Activated T-helper 17 cell treated with anti-CD3 and anti-CD28 coated beads, Interleukin-2, amount 50 U/mL, for 72 hours (primary cell): ENCODE results near the gene ARID3C. TPM values are rescaled to one million over a fixed set of nuclear protein-coding genes. Genes with fewer than 3 reads are reported as not detected.

Experiments
- ATAC-seq: fragments of 150-1000 bp; cut with Tn5 transposase; replicated peaks from 2 replicates; pipeline ENCODE4 v1.10.0; 2021; ENCODE audit warnings: mild to moderate bottlenecking, moderate library complexity
- H3K27ac Mint-ChIP-seq: one replicate; pipeline ENCODE4 v1.8.0; 2022; ENCODE audit warnings: mixed read lengths
- H3K27me3 Mint-ChIP-seq: one replicate; pipeline ENCODE4 v1.8.0; 2022; ENCODE audit warnings: mixed read lengths
- H3K36me3 Mint-ChIP-seq: one replicate; pipeline ENCODE4 v1.8.0; 2022; ENCODE audit warnings: low read depth, mild to moderate bottlenecking, mixed read lengths
- H3K4me1 Mint-ChIP-seq: one replicate; pipeline ENCODE4 v1.8.0; 2022; ENCODE audit warnings: mixed read lengths
- H3K4me3 Mint-ChIP-seq: one replicate; pipeline ENCODE4 v1.8.0; 2022; ENCODE audit warnings: mild to moderate bottlenecking, mixed read lengths
- H3K9me3 Mint-ChIP-seq: one replicate; pipeline ENCODE4 v1.8.0; 2022; ENCODE audit warnings: mixed read lengths
- total RNA-seq, 2 donors: library from RNA; stranded (reverse); gene quantifications; one replicate each; pipeline ENCODE4 v1.2.3, GENCODE V29; 2022

ARID3C gene
- total RNA-seq, 2 donors from 2014 or later, result 0.17 to 0.42 TPM

DNA sequence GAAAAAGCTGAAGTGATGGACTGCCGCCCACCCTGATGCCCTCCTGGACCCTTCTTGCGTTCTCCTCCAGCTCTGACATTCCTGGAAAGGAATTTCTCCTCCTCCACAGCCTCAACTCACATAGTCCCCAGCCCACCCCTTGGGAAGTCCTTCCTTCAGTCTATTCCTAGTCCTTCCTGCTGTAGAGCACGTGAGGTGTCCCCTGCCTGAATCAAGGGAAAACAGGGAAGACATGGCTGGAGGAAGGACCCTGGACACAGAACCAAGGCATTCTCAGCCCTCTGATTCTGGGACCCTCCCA, 3.7 kb downstream of the ARID3C start:
- Mint-ChIP-seq H3K4me3 (no peak overlapping the region), H3K27ac (no peak overlapping the region), H3K36me3 (no peaks in the 10 kb centered on the region), H3K9me3 (no peaks in the 10 kb centered on the region), H3K4me1 (peaks cover 8% of the 10 kb centered on the region), H3K27me3 (peaks cover 52% of the 10 kb centered on the region)
- no peak for ATAC-seq

DNA sequence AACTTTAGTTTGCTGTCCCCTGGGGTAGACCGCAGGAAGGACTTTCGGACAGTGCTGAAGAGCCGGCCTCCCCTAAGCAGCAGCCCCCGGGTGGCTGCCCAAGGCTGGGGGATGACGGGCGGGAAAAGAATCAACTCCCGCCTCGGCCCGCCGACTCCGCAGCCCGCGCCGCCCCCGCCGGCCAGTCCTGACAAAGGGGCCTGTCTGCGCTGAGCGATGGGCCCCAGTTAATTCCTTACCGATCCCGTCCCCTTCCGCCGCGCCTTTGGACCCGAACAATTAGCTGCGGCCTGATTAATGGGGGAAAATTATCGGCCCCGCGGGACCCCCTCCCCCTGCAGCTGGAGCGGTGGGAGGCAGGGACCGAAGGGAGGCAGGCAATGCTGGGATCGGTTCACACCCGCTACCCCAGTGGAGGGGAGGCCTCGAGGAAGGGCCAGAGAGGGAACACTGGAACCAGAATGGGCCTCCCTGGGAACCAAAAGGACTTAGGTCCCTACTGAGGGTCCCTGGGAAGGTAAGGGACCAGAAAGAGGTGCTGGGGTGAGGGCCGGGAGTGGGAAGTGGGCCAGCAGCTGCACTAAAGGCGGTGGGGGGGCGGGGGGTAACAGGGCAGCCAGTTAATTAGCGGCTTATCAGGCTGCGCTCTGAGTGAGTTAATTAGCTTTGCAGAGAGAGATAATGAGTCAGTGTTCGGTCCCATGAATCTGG, 4.2 kb downstream of the ARID3C start:
- Mint-ChIP-seq H3K4me1 (peaks cover 12% of the 10 kb centered on the region), H3K36me3 (no peaks in the 10 kb centered on the region), H3K4me3 (no peak overlapping the region), H3K9me3 (no peaks in the 10 kb centered on the region), H3K27me3 (peaks cover 50% of the 10 kb centered on the region), H3K27ac (no peak overlapping the region)
- ATAC-seq, result no peak

DNA sequence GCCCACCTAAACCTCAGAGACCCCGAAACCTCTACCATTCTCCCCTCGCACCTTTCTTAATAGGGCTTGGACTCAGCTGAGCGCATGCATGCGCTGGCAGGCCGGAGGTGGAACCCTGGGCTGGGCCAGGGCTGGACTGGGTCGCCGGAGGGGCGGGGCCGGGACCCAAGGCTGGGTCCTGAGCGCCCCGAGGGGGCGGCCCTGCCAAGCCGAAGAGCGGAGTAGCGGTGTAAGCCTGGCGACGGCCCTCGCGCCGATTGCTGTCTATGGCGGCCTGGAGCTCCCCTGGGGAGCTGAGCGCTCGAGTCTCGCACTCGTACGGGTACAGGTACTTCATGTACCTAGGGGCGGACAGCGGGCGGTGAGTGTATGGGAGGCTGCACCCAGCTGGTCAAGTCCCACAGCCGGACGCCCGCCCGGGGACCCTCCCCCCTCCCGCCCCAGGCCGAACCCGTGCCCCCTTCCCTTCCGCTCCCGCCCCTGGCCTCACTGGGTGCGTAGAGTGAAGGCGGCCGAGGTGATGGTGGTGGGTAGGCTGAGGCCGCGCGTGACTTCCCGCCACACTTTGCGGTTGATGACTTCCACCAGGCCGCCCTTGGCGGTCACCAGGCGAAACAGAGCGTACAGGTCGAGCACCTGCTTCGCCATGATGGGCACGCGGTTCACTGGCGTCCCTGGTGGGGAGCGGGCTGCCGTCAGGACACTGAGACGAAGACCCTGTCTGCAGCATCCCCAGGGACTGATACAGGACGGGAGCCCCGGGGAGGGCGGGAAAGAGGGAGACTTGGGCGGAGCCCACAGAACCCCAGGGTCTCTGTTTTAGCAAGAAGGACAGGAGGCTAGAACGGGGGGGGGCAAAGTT, 5.3 kb downstream of the ARID3C start:
- H3K27ac Mint-ChIP-seq, result no peak overlapping the region
- ATAC-seq, result no peak
- no peaks in the 10 kb centered on the region for H3K36me3 Mint-ChIP-seq
- peaks cover 45% of the 10 kb centered on the region for H3K27me3 Mint-ChIP-seq
- H3K9me3 Mint-ChIP-seq, result no peaks in the 10 kb centered on the region
- H3K4me3 Mint-ChIP-seq, result peak overlapping the region; percentile 38
- H3K4me1 Mint-ChIP-seq, result peaks cover 18% of the 10 kb centered on the region

DNA sequence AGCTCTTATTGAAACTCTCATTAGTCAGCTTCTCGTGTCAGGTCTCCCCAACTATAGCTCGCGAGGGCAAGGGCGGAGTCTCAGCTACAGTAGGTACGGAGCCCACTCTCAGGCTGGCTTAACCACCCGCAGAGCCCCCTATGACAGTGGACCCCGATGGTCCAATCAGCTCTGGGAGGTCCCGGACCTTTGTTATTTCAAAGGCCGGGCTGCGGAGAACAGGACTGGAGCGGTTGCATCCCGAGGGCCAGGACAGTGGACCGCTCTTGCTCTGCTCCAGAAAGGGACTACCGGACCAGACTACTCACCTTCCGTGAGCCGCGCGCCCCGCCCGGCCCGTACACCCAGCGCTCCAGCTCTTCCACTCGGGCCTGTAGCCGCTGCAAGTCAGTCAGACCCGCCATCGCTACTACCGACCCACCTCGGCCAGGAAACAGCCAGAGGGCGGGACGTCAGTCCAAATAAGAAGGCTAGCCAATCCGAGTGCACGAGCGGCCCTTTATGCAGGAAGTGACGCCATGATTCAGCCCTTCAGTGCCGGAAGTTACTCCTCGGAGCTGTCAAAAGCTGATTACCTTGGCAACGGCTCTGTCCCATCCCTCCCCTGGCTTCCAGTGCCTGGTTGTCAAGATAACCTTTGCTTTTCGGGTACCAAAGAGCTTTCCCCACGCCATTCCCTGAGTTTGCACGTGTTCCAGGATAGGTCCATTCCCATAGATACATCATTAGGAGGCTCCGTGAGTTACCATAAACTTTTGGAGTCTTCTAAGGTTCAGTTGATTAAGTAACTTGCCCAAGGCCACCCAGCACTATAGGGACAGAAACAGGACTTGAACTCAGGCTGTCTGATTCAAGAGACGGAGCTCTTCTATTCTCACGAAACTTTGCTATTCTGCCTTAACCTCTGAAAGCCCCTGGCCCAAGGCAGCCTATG, 8.5 kb downstream of the ARID3C start, which contains the start of gene DCTN3:
TSS of gene DCTN3 (minus strand) at position 435 of the 934 bp plus-strand sequence. CDS start at position 404, 31 bp downstream.
- Mint-ChIP-seq H3K27me3 (peaks cover 19% of the 10 kb centered on the region), H3K9me3 (no peaks in the 10 kb centered on the region), H3K36me3 (peaks cover 16% of the 10 kb centered on the region), H3K4me1 (peaks cover 12% of the 10 kb centered on the region), H3K27ac (peak within 1 kb of the TSS; percentile 94), H3K4me3 (peak within 1 kb of the TSS; percentile 98)
- ATAC-seq, result peak; percentile 100

DNA sequence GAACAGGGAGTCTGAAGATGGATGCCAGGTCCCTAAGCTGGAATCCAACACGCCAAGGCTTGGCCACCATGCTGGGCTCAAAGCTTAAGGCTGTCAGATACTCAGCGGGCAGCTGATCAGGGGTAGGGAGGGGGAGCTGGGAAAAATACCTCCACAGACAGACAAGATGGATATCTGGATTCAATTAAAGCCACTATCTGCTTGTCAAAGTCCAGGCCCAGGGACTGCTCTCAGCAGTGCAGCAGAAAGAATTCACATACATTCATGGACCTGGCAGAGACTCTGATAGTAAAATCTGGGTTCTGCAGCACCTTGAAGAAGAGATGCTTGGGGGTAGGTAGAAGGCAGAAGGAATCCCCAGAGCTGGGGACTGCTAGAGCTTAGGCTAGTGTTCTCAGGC, 13.7 kb downstream of the ARID3C start:
- no peak for ATAC-seq
- H3K36me3 Mint-ChIP-seq, result peaks cover 26% of the 10 kb centered on the region
- H3K4me1 Mint-ChIP-seq, result peaks cover 12% of the 10 kb centered on the region
- no peaks in the 10 kb centered on the region for H3K9me3 Mint-ChIP-seq
- no peak overlapping the region for H3K27ac Mint-ChIP-seq
- no peak overlapping the region for H3K4me3 Mint-ChIP-seq
- H3K27me3 Mint-ChIP-seq, result no peaks in the 10 kb centered on the region

DNA sequence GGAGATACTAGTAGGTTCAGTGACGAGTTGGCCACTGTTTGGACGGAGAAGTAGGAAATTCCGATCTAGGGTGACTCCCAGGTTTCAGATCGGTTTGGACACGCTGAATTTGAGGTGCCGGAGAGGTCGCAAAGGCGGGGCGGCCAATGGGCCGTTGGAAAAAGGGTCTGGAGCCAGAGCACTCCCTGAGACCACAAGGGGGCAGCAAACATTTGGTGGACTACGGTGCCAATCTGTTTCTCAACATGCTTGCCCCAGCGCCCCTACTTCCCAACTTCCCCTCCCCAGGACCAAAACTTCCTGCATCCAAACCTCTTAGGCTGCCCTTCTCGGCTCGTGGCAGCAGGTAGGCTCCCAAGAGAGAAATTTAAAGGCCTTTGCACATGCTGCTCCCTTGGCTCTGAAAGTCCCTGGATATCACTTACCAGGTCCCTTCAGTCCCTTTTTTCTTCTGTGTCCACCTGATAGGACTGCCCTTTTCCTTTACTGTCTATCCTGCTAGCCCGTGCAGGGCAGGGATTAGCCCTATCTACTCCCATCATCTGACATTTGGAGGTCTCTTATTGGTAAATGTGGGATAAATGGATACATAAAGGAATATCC, 16.0 kb downstream of the ARID3C start:
- Mint-ChIP-seq H3K27me3 (no peaks in the 10 kb centered on the region), H3K36me3 (peaks cover 26% of the 10 kb centered on the region), H3K4me3 (peak overlapping the region; percentile 93), H3K27ac (peak overlapping the region; percentile 95), H3K4me1 (no peaks in the 10 kb centered on the region), H3K9me3 (no peaks in the 10 kb centered on the region)
- ATAC-seq, result peak; percentile 57

DNA sequence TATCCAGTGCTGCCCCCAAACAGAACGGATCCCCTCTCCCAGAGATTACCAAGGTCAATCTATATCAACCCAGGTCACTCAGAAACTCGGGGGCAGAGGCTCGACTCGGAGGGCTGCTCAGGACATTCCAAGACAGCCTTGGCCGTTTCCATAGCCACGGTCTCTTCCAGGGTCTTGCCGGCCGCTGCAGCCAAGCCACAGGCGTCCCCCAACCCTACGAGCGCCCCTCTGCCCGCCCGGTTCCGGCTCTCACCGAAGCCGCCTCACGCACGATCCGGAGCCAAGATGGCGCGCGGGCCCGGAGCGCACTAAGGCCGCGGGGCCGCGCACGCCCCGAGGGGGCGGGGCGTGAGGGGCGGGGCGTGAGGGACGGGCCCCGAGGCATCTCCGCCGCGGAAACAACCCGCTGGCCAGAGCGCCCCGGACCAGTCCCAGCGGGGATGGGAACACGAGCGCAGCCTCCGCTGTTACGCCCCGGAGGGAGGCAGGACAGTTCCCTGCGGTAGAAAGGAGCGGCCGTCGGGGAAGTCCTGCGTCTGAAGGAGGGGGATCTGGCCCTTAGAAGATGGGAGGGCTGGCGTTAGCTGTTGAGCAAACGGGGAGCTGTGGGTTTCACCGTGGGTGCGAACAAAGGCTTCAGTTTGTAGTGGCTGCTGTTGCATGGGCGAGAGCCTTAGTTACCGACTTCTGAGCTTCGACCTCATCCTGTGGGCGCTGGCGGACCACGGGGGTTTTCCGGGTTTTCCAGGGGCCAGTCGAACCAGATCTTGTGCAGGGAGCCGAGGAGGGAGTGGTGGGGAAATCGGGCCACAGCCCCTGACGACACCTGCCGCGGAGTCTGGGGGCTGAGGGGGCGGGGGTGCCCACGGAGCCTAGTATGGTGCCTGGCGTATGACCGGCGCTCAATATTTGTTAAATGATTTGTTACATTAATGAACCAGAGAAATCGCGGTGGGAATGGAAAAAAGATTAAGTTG, 16.8 kb downstream of the ARID3C start, which contains the start of gene RPP25L:
TSS of gene RPP25L (minus strand) at position 287 of the 977 bp plus-strand sequence. CDS start 801 bp downstream, outside the sequence.
- H3K9me3 Mint-ChIP-seq, result no peaks in the 10 kb centered on the region
- ATAC-seq, result peak; percentile 98
- peak within 1 kb of the TSS; percentile 93 for H3K4me3 Mint-ChIP-seq
- peak within 1 kb of the TSS; percentile 95 for H3K27ac Mint-ChIP-seq
- H3K36me3 Mint-ChIP-seq, result peaks cover 26% of the 10 kb centered on the region
- H3K4me1 Mint-ChIP-seq, result no peaks in the 10 kb centered on the region
- no peaks in the 10 kb centered on the region for H3K27me3 Mint-ChIP-seq

DNA sequence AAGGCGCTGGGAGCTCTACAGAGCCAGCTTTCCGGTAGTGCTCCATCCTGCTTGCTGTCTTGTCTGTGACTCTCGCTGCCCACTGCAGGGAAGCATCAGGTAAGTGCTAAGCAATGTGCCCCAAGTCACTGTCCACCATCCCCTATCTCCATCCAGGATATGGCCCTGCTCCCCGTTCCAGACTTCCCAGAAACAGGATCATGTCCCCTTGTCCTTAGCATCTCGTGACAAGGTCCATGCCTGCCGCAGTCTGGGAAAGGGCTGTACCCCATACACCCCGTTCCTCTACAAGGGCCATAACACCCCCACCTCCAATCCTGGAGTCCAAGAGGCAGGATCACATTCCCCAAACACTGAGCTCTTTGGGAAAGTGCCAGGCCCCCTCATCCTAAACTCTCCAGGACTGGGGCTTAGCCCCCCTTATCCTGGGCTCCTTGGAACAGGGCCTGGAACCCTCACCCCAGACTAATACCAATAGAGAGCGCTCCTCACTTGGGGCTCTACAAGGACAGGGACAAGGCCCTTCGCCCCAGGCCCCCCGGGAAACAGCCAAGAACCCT, 17.5 kb downstream of the ARID3C start:
- peak overlapping the region; percentile 93 for H3K4me3 Mint-ChIP-seq
- no peaks in the 10 kb centered on the region for H3K9me3 Mint-ChIP-seq
- H3K36me3 Mint-ChIP-seq, result peaks cover 21% of the 10 kb centered on the region
- peak; percentile 11 for ATAC-seq
- no peaks in the 10 kb centered on the region for H3K4me1 Mint-ChIP-seq
- peak overlapping the region; percentile 95 for H3K27ac Mint-ChIP-seq
- H3K27me3 Mint-ChIP-seq, result no peaks in the 10 kb centered on the region

DNA sequence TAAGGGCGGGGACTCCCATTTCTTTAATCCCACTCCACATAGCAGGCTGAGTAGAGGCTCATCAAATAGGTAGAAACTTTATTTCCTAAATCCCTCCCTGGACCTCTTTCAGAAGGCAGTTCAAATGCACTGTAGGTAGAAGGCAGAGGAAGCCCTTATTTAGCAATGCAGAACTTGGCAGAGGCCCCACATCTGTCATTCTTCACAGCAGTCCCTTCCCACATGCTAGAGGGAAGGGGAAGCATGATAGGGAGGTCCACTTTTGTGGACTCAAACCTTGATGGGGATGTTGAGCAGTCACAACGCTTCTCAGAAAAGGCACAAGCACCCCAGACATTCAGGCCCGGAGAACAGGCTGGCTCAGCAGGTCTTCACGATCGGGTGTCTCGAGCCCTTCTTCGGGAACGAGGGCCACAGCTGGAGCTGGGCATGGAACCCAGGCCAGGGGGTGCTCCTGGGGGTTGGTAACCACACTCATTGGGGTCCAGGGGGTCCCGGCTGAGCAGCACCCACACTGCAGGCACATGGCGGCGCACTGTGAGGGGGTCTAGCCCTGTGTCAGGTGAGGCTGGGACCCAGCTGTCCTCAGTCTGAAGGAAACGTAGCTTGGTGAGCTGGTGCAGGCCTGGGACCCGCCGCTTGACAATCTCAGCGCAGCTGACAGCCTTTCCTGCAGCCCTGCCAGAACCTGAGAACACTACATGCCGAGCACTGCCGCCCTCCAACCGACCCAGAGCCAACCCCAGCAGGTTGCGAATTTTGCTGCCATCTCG, 18.2 kb downstream of the ARID3C start:
- H3K27me3 Mint-ChIP-seq, result no peaks in the 10 kb centered on the region

DNA sequence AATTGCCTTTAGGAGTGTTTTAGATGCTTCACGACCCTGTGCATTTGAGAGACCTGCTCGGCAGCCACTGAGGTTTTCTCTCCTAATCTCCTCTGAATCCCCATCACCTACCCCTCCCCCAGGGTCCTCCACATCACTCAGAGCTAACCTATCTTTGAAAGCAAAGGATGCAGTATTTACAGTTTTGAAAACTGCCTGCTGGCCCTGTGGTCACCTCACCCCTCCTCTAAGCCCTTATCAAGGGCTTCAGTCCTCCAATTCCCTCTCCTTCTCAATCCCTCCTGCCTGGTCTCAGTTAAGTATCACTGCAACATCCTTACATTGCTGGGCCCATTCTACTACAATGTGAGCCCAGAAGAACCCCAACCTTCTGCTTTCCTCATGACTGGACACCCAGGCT, 21.5 kb downstream of the ARID3C start:
- H3K36me3 Mint-ChIP-seq, result peaks cover 5% of the 10 kb centered on the region
- H3K9me3 Mint-ChIP-seq, result no peaks in the 10 kb centered on the region
- peaks cover 3% of the 10 kb centered on the region for H3K27me3 Mint-ChIP-seq
- H3K27ac Mint-ChIP-seq, result no peak overlapping the region
- no peak for ATAC-seq
- no peaks in the 10 kb centered on the region for H3K4me1 Mint-ChIP-seq
- H3K4me3 Mint-ChIP-seq, result no peak overlapping the region

More for the DNA sequence above, 18.2 kb downstream of the ARID3C start:
- ATAC-seq, result no peak
- Mint-ChIP-seq H3K4me3 (peak overlapping the region; percentile 93), H3K27ac (no peak overlapping the region), H3K36me3 (peaks cover 14% of the 10 kb centered on the region), H3K9me3 (no peaks in the 10 kb centered on the region), H3K4me1 (no peaks in the 10 kb centered on the region)

DNA sequence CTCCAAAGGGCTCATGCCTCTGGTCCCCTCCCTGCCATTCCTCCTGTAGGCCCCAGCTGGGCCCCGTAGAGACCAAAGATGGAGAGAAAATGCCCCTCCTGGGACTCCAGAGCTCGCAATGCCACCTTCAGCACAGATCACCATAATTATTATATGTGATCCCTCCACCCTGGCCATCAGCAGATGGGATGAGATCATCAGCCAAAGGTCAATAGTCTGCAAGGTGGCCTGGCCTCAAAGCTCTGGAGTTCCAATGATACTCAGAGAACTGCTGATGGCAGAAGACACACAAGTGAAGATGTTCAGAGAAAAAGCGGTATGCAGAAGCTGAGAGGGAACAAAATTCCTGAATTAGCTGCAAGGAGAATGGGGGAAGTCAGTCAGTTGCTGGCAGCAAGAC, 22.0 kb downstream of the ARID3C start:
- no peak for ATAC-seq
- no peaks in the 10 kb centered on the region for H3K9me3 Mint-ChIP-seq
- H3K4me1 Mint-ChIP-seq, result no peaks in the 10 kb centered on the region
- no peak overlapping the region for H3K4me3 Mint-ChIP-seq
- H3K27ac Mint-ChIP-seq, result no peak overlapping the region
- peaks cover 3% of the 10 kb centered on the region for H3K27me3 Mint-ChIP-seq
- peaks cover 5% of the 10 kb centered on the region for H3K36me3 Mint-ChIP-seq

DNA sequence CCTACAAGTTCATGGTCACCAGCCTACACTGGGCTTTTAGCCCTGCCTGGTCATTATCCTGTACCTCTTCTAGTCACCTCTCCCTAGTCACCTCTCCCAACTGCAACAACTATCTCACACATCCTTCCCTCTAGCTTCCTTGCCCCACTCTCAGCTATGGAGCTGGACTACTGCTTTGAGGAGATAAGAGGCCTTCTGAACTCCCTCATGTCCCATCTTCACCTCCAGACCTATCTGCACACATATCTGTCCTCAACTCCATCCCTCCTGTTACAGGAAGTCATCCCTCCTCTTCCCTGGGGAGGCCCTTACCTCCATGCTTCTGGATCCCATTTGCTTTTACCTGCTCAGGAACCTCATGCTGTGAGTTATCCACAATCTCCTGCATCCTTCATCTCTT, 22.7 kb downstream of the ARID3C start:
- H3K4me3 Mint-ChIP-seq, result no peak overlapping the region

More for the DNA sequence above, 22.7 kb downstream of the ARID3C start:
- ATAC-seq, result no peak
- Mint-ChIP-seq H3K27me3 (peaks cover 3% of the 10 kb centered on the region), H3K36me3 (peaks cover under 1% of the 10 kb centered on the region), H3K27ac (no peak overlapping the region), H3K4me1 (no peaks in the 10 kb centered on the region), H3K9me3 (no peaks in the 10 kb centered on the region)
